ENCODE measurements around the gene TPRX1. TPM values are rescaled to one million over a fixed set of nuclear protein-coding genes. Genes with fewer than 3 reads are reported as not detected.

The TPRX1 gene
- total RNA-seq, result not detected in 2 replicates

GRCh38 chr19:47804451-47804850, at the start of gene TPRX1:
Gene TPRX1, minus strand, starts transcription at chr19:47804551. Its CDS starts 12 bp downstream, at chr19:47804539.

GRCh38 chr19:47821460-47822020, 17.2 kb upstream of the TPRX1 start, which contains the start of gene CRX:
Gene CRX, plus strand, starts transcription at chr19:47821937. Its CDS starts 12,507 bp downstream, at chr19:47834444.

GRCh38 chr19:47778049-47778953, 26.1 kb downstream of the TPRX1 start, which contains the start of gene SELENOW:
Gene SELENOW, plus strand, starts transcription at chr19:47778703. Its CDS starts 83 bp downstream, at chr19:47778786.

Other genes with a start within 250 kb of the TPRX1 start
- gene ZNF541, start 231.4 kb downstream of the TPRX1 start, total RNA-seq, result 0.13 and 0.15 TPM in 2 replicates
- gene BICRA, start 195.4 kb downstream of the TPRX1 start, total RNA-seq, result 3.2 and 12.9 TPM in 2 replicates
- gene EHD2, start 91.1 kb downstream of the TPRX1 start, total RNA-seq, result 170 and 177 TPM in 2 replicates
- 164 and 174 TPM in 2 replicates for gene NOP53, start 59.0 kb downstream of the TPRX1 start, total RNA-seq
- 736 and 749 TPM in 2 replicates for gene SELENOW, start 25.8 kb downstream of the TPRX1 start, total RNA-seq
- not detected in 2 replicates for gene CRX, start 17.4 kb upstream of the TPRX1 start, total RNA-seq
- not detected in 2 replicates for gene TPRX2, start 54.7 kb upstream of the TPRX1 start, total RNA-seq
- gene SULT2A1, start 81.8 kb upstream of the TPRX1 start, total RNA-seq, result not detected in 2 replicates
- not detected in 2 replicates for gene BSPH1, start 187.6 kb upstream of the TPRX1 start, total RNA-seq
- not detected in 2 replicates for gene ELSPBP1, start 190.1 kb upstream of the TPRX1 start, total RNA-seq
- not detected in 2 replicates for gene CABP5, start 239.5 kb upstream of the TPRX1 start, total RNA-seq